H9 (cell line): Measurements from ENCODE around the gene SLC23A1. TPM values are rescaled to one million over a fixed set of nuclear protein-coding genes. Genes with fewer than 3 reads are reported as not detected.

Source experiments
- DNase-seq: peaks from one replicate; pipeline ENCODE4 v3.0.0-alpha.2; 2017
- H2AFZ ChIP-seq: one replicate; pipeline ENCODE4 v1.6.1; 2013; ENCODE audit warnings: mild to moderate bottlenecking, low read length, control low read depth, moderate library complexity
- H2AK5ac ChIP-seq: 2 replicates; pipeline ENCODE4 v1.6.1; 2013; ENCODE audit warnings: low read length, control low read depth, mixed read lengths; ENCODE audit not compliant: insufficient read length
- H2BK120ac ChIP-seq: one replicate; pipeline ENCODE4 v1.6.1; 2013; ENCODE audit warnings: low read depth, mild to moderate bottlenecking, low read length, control low read depth, inconsistent platforms; ENCODE audit not compliant: poor library complexity, severe bottlenecking
- H2BK12ac ChIP-seq: 2 replicates; pipeline ENCODE4 v1.6.1; 2013; ENCODE audit warnings: low read length, control low read depth, mixed read lengths, low read depth; ENCODE audit not compliant: insufficient read length
- H2BK15ac ChIP-seq: 2 replicates; pipeline ENCODE4 v1.6.1; 2013; ENCODE audit warnings: low read depth, low read length, control low read depth
- H2BK20ac ChIP-seq: one replicate; pipeline ENCODE4 v1.6.1; 2013; ENCODE audit warnings: low read depth, mild to moderate bottlenecking, low read length, control low read depth, inconsistent platforms; ENCODE audit not compliant: poor library complexity, severe bottlenecking
- H2BK5ac ChIP-seq: 2 replicates; pipeline ENCODE4 v1.6.1; 2013; ENCODE audit warnings: low read length, control low read depth, mixed read lengths; ENCODE audit not compliant: insufficient read length
- H3K14ac ChIP-seq: 2 replicates; pipeline ENCODE4 v1.6.1; 2013; ENCODE audit warnings: low read length, control low read depth; ENCODE audit not compliant: insufficient read depth
- H3K18ac ChIP-seq: 2 replicates; pipeline ENCODE4 v1.6.1; 2013; ENCODE audit warnings: low read depth, mild to moderate bottlenecking, mixed read lengths, low read length, control low read depth; ENCODE audit not compliant: insufficient read length
- H3K23ac ChIP-seq: 2 replicates; pipeline ENCODE4 v1.6.1; 2013; ENCODE audit warnings: low read length, control low read depth, mixed read lengths, low read depth; ENCODE audit not compliant: insufficient read length
- H3K23me2 ChIP-seq: 2 replicates; pipeline ENCODE4 v1.6.1; 2013; ENCODE audit warnings: low read depth, mild to moderate bottlenecking, mixed read lengths, low read length, control low read depth; ENCODE audit not compliant: insufficient read length, poor library complexity, severe bottlenecking
- H3K27ac ChIP-seq: 2 replicates; pipeline ENCODE4 v1.5.1; 2013; ENCODE audit warnings: low read length, control low read depth, mixed read lengths, low read depth; ENCODE audit not compliant: insufficient read length
- H3K27me3 ChIP-seq: 2 replicates; pipeline ENCODE4 v1.6.1; 2013; ENCODE audit warnings: low read length, control low read depth, inconsistent platforms; ENCODE audit not compliant: insufficient read depth
- H3K4ac ChIP-seq: 2 replicates; pipeline ENCODE4 v1.6.1; 2013; ENCODE audit warnings: low read depth, mild to moderate bottlenecking, control low read depth, inconsistent platforms, low read length, moderate library complexity
- H3K4me1 ChIP-seq: 2 replicates; pipeline ENCODE4 v1.6.1; 2013; ENCODE audit warnings: low read length, control low read depth, inconsistent platforms; ENCODE audit not compliant: insufficient read depth
- H3K4me2 ChIP-seq: 2 replicates; pipeline ENCODE4 v1.6.1; 2013; ENCODE audit warnings: low read length, control low read depth, mixed read lengths; ENCODE audit not compliant: insufficient read length, insufficient read depth
- H3K56ac ChIP-seq: 2 replicates; pipeline ENCODE4 v1.6.1; 2013; ENCODE audit warnings: low read depth, mild to moderate bottlenecking, mixed read lengths, low read length, control low read depth; ENCODE audit not compliant: insufficient read length
- H3K79me1 ChIP-seq: 2 replicates; pipeline ENCODE4 v1.6.1; 2013; ENCODE audit warnings: low read depth, mild to moderate bottlenecking, moderate library complexity, low read length, control low read depth, inconsistent platforms; ENCODE audit not compliant: insufficient read depth, poor library complexity, severe bottlenecking
- H3K79me2 ChIP-seq: 2 replicates; pipeline ENCODE4 v1.6.1; 2013; ENCODE audit warnings: low read length, control low read depth, inconsistent platforms; ENCODE audit not compliant: insufficient read depth
- H3K9ac ChIP-seq: 2 replicates; pipeline ENCODE4 v1.6.1; 2013; ENCODE audit warnings: low read length, control low read depth, mixed read lengths; ENCODE audit not compliant: insufficient read length; ENCODE audit errors: extremely low read depth
- H3K9me3 ChIP-seq: one replicate; pipeline ENCODE4 v1.6.1; 2013; ENCODE audit warnings: low read depth, low read length, inconsistent platforms; ENCODE audit not compliant: control insufficient read depth
- H3T11ph ChIP-seq: one replicate; pipeline ENCODE4 v1.6.1; 2013; ENCODE audit warnings: mild to moderate bottlenecking, low read length, control low read depth, inconsistent platforms
- H4K20me1 ChIP-seq: one replicate; pipeline ENCODE4 v1.6.1; 2013; ENCODE audit not compliant: control insufficient read depth, insufficient read length, insufficient read depth
- H4K5ac ChIP-seq: 2 replicates; pipeline ENCODE4 v1.6.1; 2013; ENCODE audit warnings: low read depth, mild to moderate bottlenecking, mixed read lengths, low read length, control low read depth; ENCODE audit not compliant: insufficient read length
- H4K8ac ChIP-seq: replicated peaks from 2 replicates; pipeline ENCODE4 v1.6.1; 2013; ENCODE audit warnings: low read length, control low read depth, mixed read lengths, low read depth; ENCODE audit not compliant: insufficient read length
- H4K91ac ChIP-seq: 2 replicates; pipeline ENCODE4 v1.6.1; 2013; ENCODE audit warnings: low read depth, mild to moderate bottlenecking, moderate library complexity, mixed read lengths, low read length, control low read depth; ENCODE audit not compliant: insufficient read length
- H3K27ac Mint-ChIP-seq, 3 experiments: 2 replicates in 2 of 3; 3 replicates in 1 of 3; pipeline ENCODE4 v1.8.0; 2020 to 2021; ENCODE audit warnings: mixed read lengths in 3 of 3, mild to moderate bottlenecking in 1 of 3, moderate library complexity in 1 of 3
- H3K27me3 Mint-ChIP-seq: 2 replicates; pipeline ENCODE4 v1.8.0; 2021; ENCODE audit warnings: low read depth, mild to moderate bottlenecking, moderate library complexity, mixed read lengths
- H3K36me3 Mint-ChIP-seq, 3 experiments: 2 replicates in 2 of 3; 3 replicates in 1 of 3; pipeline ENCODE4 v1.8.0; 2020 to 2021; ENCODE audit warnings: low read depth in 3 of 3, mixed read lengths in 3 of 3; ENCODE audit not compliant: insufficient read depth in 1 of 3
- H3K4me1 Mint-ChIP-seq, 2 experiments: 2 replicates each; pipeline ENCODE4 v1.8.0; 2020; ENCODE audit warnings: mixed read lengths in 2 of 2
- H3K4me3 Mint-ChIP-seq, 2 experiments: 2 replicates in 1 of 2; 3 replicates in 1 of 2; pipeline ENCODE4 v1.8.0; 2020 to 2021; ENCODE audit warnings: mild to moderate bottlenecking in 2 of 2, mixed read lengths in 2 of 2, moderate library complexity in 1 of 2
- H3K9me3 Mint-ChIP-seq, 2 experiments: 2 replicates in 1 of 2; 3 replicates in 1 of 2; pipeline ENCODE4 v1.8.0; 2020; ENCODE audit warnings: mild to moderate bottlenecking in 2 of 2, mixed read lengths in 2 of 2, moderate library complexity in 1 of 2
- WGBS: extraction: QIAGEN DNeasy Blood & Tissue Kit; methylation state at CpG from one replicate; pipeline ENCODE4 v1.1.7; 2013; ENCODE audit warnings: missing lambda C conversion rate, low lambda C conversion rate, mixed read lengths; ENCODE audit not compliant: insufficient read length; ENCODE audit errors: extremely low coverage; 5-methylcytosine and 5-hydroxymethylcytosine counted together
- total RNA-seq: library from RNA; stranded (reverse); gene quantifications from 2 replicates; pipeline ENCODE4 v1.2.1, GENCODE V29; 2021
- TF ChIP-seq, protein P1 (sequence below): fragments of 200-600 bp; sonication (generic); conservative IDR thresholded peaks from 3 replicates; pipeline ENCODE4 v1.8.0; 2021; ENCODE audit warnings: antibody characterized with exemption, mild to moderate bottlenecking

SLC23A1 gene
- total RNA-seq, 1 experiment from 2014 or later = not detected

DNA sequence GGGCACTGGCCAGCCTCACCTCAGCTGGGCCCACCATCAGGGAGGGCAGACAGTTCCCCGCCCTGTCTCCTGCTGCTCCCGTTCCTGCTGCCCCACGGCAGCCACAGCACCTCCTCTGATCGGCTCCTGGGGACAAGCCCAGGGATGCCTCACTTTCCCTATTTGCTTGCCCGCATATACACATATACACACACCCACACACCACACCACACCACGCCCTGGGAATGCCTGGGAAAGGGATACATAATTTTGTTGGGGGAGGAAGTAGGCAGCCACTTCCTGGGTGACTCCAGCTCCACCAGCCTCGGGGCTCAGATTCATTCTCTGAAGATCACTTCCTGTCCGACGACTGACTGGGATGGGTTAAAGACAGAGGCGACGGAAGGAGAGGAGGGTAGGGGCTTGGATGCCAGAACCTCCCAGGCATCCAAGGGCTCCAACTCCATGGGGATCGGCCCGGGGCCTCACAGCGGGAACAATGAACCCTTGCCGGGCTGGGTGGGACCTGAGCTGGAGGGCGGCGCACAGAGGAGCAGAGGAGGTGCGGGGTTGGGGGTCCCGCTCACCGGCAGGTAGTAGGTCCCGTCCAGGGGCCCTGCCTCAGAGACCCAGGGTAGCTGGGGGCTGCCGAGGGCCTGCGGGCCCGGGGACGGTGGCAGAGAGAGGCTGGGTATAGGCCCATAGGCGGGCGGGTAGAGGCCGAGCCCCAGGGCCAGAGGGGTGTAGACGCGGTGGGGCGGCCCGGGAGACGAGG, 8.7 kb upstream of the SLC23A1 start:
- DNase-seq = no peak
- TF ChIP-seq, protein P1, sequence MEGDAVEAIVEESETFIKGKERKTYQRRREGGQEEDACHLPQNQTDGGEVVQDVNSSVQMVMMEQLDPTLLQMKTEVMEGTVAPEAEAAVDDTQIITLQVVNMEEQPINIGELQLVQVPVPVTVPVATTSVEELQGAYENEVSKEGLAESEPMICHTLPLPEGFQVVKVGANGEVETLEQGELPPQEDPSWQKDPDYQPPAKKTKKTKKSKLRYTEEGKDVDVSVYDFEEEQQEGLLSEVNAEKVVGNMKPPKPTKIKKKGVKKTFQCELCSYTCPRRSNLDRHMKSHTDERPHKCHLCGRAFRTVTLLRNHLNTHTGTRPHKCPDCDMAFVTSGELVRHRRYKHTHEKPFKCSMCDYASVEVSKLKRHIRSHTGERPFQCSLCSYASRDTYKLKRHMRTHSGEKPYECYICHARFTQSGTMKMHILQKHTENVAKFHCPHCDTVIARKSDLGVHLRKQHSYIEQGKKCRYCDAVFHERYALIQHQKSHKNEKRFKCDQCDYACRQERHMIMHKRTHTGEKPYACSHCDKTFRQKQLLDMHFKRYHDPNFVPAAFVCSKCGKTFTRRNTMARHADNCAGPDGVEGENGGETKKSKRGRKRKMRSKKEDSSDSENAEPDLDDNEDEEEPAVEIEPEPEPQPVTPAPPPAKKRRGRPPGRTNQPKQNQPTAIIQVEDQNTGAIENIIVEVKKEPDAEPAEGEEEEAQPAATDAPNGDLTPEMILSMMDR = no peak
- Mint-ChIP-seq H3K4me1 (peaks cover 21 to 53% of the 10 kb centered on the region in 2 experiments), H3K27me3 (peaks cover 31% of the 10 kb centered on the region), H3K4me3 (peak overlapping the region; percentile 60 to 71), H3K9me3 (no peaks in the 10 kb centered on the region), H3K27ac (peak overlapping the region in 2 of 3 experiments; percentile 37 to 64; a peak in 4 of 7 replicates), H3K36me3 (peaks cover 0 to 1% (median 0%) of the 10 kb centered on the region in 3 experiments; a peak in 3 of 7 replicates)
- Histone ChIP-seq H2AK5ac (no peak overlapping the region), H3K23me2 (peaks cover 22% of the 10 kb centered on the region), H2BK15ac (no peak overlapping the region), H3K27me3 (peaks cover 8% of the 10 kb centered on the region), H4K91ac (no peak overlapping the region), H4K8ac (no peak overlapping the region), H3K4ac (no peak overlapping the region), H2BK20ac (no peak overlapping the region), H3T11ph (no peak overlapping the region), H3K18ac (no peak overlapping the region), H3K4me2 (peak overlapping the region; percentile 85), H2BK12ac (no peak overlapping the region), H3K27ac (no peak overlapping the region), H4K5ac (no peak overlapping the region), H4K20me1 (peaks cover 2% of the 10 kb centered on the region), H3K9ac (no peak overlapping the region), H3K79me1 (no peaks in the 10 kb centered on the region), H3K23ac (no peak overlapping the region), H2BK5ac (no peak overlapping the region), H3K56ac (no peak overlapping the region), H2AFZ (no peak overlapping the region), H3K14ac (no peak overlapping the region; the same call in 1 of the 2 replicates), H3K79me2 (no peaks in the 10 kb centered on the region), H3K9me3 (no peaks in the 10 kb centered on the region), H2BK120ac (no peak overlapping the region), H3K4me1 (peaks cover 7% of the 10 kb centered on the region; the same call in 1 of the 2 replicates)
- no CpG with 5 or more reads among the region's 33 CpGs for WGBS
